HEK293 (cell line): ENCODE data around the gene CCT6B.

Experiments used
- CTCF ChIA-PET: fragments of 350-600 bp; formaldehyde crosslinking; extraction: SDS; loops from one replicate; lab custom pipeline; 2021; ENCODE audit warnings: antibody characterized with exemption; lab: Yijun Ruan, JAX
- POLR2A ChIA-PET: fragments of 300-600 bp; formaldehyde crosslinking; extraction: SDS; loops from one replicate; lab custom pipeline; 2020; ENCODE audit warnings: antibody characterized with exemption, inconsistent platforms; lab: Yijun Ruan, JAX
- H3K27ac ChIP-seq: fragments of 200-500 bp; sonication (Bioruptor generic); 2 replicates; pipeline ENCODE4 v1.5.1; 2014; ENCODE audit warnings: low read depth, low read length, control low read depth, inconsistent platforms; ENCODE audit errors: extremely low read depth
- H3K36me3 ChIP-seq, 2 experiments: fragments of 200-500 bp in 1 of 2; sonication (Bioruptor generic) in 1 of 2; 1 replicate in 1 of 2; 2 replicates in 1 of 2; pipeline ENCODE4 v1.5.1; 2014 to 2017; ENCODE audit warnings: inconsistent platforms in 2 of 2, low read length in 2 of 2; ENCODE audit not compliant: control insufficient read depth in 2 of 2, insufficient read depth in 1 of 2
- H3K4me1 ChIP-seq: fragments of 200-500 bp; sonication (Bioruptor generic); 2 replicates; pipeline ENCODE4 v1.5.1; 2014; ENCODE audit warnings: mild to moderate bottlenecking, low read length, inconsistent platforms; ENCODE audit not compliant: control insufficient read depth, insufficient read depth
- H3K4me3 ChIP-seq: 2 replicates; pipeline ENCODE4 v1.5.1; 2011; ENCODE audit warnings: low read depth, mild to moderate bottlenecking, control low read depth, low read length, moderate library complexity
- H3K9me3 ChIP-seq: fragments of 200-500 bp; sonication (Bioruptor generic); 2 replicates; pipeline ENCODE4 v1.5.1; 2014; ENCODE audit warnings: low read depth, low read length, inconsistent platforms; ENCODE audit not compliant: control insufficient read depth, insufficient read depth
- GFI1B ChIP-seq: fragments of 450-650 bp; formaldehyde crosslinking; IDR thresholded peaks from 2 replicates; pipeline ENCODE4 v1.5.1; 2016; ENCODE audit warnings: missing biosample characterization, missing genetic modification characterization
- GLI4 ChIP-seq: fragments of 450-650 bp; formaldehyde crosslinking; IDR thresholded peaks from 2 replicates; pipeline ENCODE4 v1.5.1; 2016; ENCODE audit warnings: missing biosample characterization, missing genetic modification characterization
- INSM2 ChIP-seq: fragments of 450-650 bp; formaldehyde crosslinking; IDR thresholded peaks from 2 replicates; pipeline ENCODE4 v1.5.1; 2016; ENCODE audit warnings: missing biosample characterization, missing genetic modification characterization
- MYNN ChIP-seq: fragments of 450-650 bp; formaldehyde crosslinking; IDR thresholded peaks from 2 replicates; pipeline ENCODE4 v1.5.1; 2016; ENCODE audit warnings: missing biosample characterization, missing genetic modification characterization, borderline replicate concordance
- MZF1 ChIP-seq: fragments of 450-650 bp; formaldehyde crosslinking; IDR thresholded peaks from 2 replicates; pipeline ENCODE4 v1.5.1; 2017; ENCODE audit warnings: missing biosample characterization, missing genetic modification characterization, borderline replicate concordance
- SALL2 ChIP-seq: fragments of 450-650 bp; formaldehyde crosslinking; IDR thresholded peaks from 2 replicates; pipeline ENCODE4 v1.5.0; 2017; ENCODE audit warnings: missing biosample characterization, mild to moderate bottlenecking, missing genetic modification characterization, borderline replicate concordance
- SP2 ChIP-seq: fragments of 450-650 bp; formaldehyde crosslinking; IDR thresholded peaks from 2 replicates; pipeline ENCODE4 v1.5.1; 2016; ENCODE audit warnings: missing biosample characterization, missing genetic modification characterization
- ZBTB11 ChIP-seq: fragments of 450-650 bp; formaldehyde crosslinking; conservative IDR thresholded peaks from 2 replicates; pipeline ENCODE4 v1.5.1; 2016; ENCODE audit warnings: low read depth, missing biosample characterization, missing genetic modification characterization
- ZBTB7A ChIP-seq: fragments of 450-650 bp; formaldehyde crosslinking; IDR thresholded peaks from 2 replicates; pipeline ENCODE4 v1.5.1; 2016; ENCODE audit warnings: low read depth, missing biosample characterization, missing genetic modification characterization
- ZNF138 ChIP-seq: fragments of 450-650 bp; formaldehyde crosslinking; IDR thresholded peaks from 2 replicates; pipeline ENCODE4 v1.5.1; 2016; ENCODE audit warnings: missing biosample characterization, missing genetic modification characterization, borderline replicate concordance
- ZNF324 ChIP-seq: fragments of 450-650 bp; formaldehyde crosslinking; IDR thresholded peaks from 2 replicates; pipeline ENCODE4 v1.5.1; 2016; ENCODE audit warnings: missing biosample characterization, missing genetic modification characterization
- ZNF37A ChIP-seq: fragments of 450-650 bp; IDR thresholded peaks from 2 replicates; pipeline ENCODE4 v1.5.1; 2018; ENCODE audit warnings: missing biosample characterization, missing genetic modification characterization
- ZNF433 ChIP-seq: fragments of 450-650 bp; formaldehyde crosslinking; IDR thresholded peaks from 2 replicates; pipeline ENCODE4 v1.5.1; 2016; ENCODE audit warnings: missing biosample characterization, missing genetic modification characterization, low read depth
- ZNF488 ChIP-seq: fragments of 450-650 bp; formaldehyde crosslinking; IDR thresholded peaks from 2 replicates; pipeline ENCODE4 v1.5.1; 2016; ENCODE audit warnings: missing biosample characterization, missing genetic modification characterization
- ZNF529 ChIP-seq: fragments of 450-650 bp; formaldehyde crosslinking; IDR thresholded peaks from 2 replicates; pipeline ENCODE4 v1.5.1; 2017; ENCODE audit warnings: missing genetic modification characterization, missing biosample characterization; ENCODE audit not compliant: insufficient replicate concordance
- ZNF549 ChIP-seq: fragments of 450-650 bp; IDR thresholded peaks from 2 replicates; pipeline ENCODE4 v1.5.1; 2018; ENCODE audit warnings: missing biosample characterization, missing genetic modification characterization, mild to moderate bottlenecking, inconsistent platforms, moderate library complexity
- ZNF561 ChIP-seq: fragments of 450-650 bp; IDR thresholded peaks from 2 replicates; pipeline ENCODE4 v1.5.1; 2018; ENCODE audit warnings: missing biosample characterization, missing genetic modification characterization, borderline replicate concordance
- ZSCAN18 ChIP-seq: fragments of 450-650 bp; formaldehyde crosslinking; IDR thresholded peaks from 2 replicates; pipeline ENCODE4 v1.5.1; 2016; ENCODE audit warnings: missing biosample characterization, missing genetic modification characterization
- TF ChIP-seq, protein P1 (sequence below): fragments of 450-650 bp; formaldehyde crosslinking; IDR thresholded peaks from 2 replicates; pipeline ENCODE4 v1.5.1; 2016; ENCODE audit warnings: missing biosample characterization, missing genetic modification characterization
- TF ChIP-seq, protein P2 (sequence below): fragments of 450-650 bp; formaldehyde crosslinking; IDR thresholded peaks from 2 replicates; pipeline ENCODE4 v1.5.0; 2017; ENCODE audit warnings: missing biosample characterization, missing genetic modification characterization, borderline replicate concordance

CCT6B gene

GRCh38 chr17:34917381-34917780 lies 43.9 kb downstream of the CCT6B start (continued):
- no peak for TF ChIP-seq ZBTB11 (tag by site-specific recombination)

- TF ChIP-seq ZBTB7A, result no peak
- TF ChIP-seq, protein P1, sequence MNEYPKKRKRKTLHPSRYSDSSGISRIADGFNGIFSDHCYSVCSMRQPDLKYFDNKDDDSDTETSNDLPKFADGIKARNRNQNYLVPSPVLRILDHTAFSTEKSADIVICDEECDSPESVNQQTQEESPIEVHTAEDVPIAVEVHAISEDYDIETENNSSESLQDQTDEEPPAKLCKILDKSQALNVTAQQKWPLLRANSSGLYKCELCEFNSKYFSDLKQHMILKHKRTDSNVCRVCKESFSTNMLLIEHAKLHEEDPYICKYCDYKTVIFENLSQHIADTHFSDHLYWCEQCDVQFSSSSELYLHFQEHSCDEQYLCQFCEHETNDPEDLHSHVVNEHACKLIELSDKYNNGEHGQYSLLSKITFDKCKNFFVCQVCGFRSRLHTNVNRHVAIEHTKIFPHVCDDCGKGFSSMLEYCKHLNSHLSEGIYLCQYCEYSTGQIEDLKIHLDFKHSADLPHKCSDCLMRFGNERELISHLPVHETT, result no peak
- TF ChIP-seq MZF1, result no peak
- no peak for TF ChIP-seq ZNF488 (tag by site-specific recombination)
- no peak for TF ChIP-seq ZNF37A (tag by site-specific recombination)
- no peak for TF ChIP-seq ZNF138
- no peak for TF ChIP-seq ZNF561
- TF ChIP-seq GFI1B (tag by site-specific recombination), result no peak
- TF ChIP-seq MYNN, result no peak
- TF ChIP-seq ZNF529 (tag by site-specific recombination), result no peak
- no peak for TF ChIP-seq ZNF549 (tag by site-specific recombination)
- no peak for TF ChIP-seq GLI4 (tag by site-specific recombination)
- no peak for TF ChIP-seq SALL2 (tag by site-specific recombination)
- no peak for TF ChIP-seq ZSCAN18 (tag by site-specific recombination)
- no peak for TF ChIP-seq INSM2 (tag by site-specific recombination)
- TF ChIP-seq SP2 (tag by site-specific recombination), result no peak
- no peak for TF ChIP-seq ZNF433 (tag by site-specific recombination)
- TF ChIP-seq ZNF324 (tag by site-specific recombination), result no peak
- TF ChIP-seq, protein P2, sequence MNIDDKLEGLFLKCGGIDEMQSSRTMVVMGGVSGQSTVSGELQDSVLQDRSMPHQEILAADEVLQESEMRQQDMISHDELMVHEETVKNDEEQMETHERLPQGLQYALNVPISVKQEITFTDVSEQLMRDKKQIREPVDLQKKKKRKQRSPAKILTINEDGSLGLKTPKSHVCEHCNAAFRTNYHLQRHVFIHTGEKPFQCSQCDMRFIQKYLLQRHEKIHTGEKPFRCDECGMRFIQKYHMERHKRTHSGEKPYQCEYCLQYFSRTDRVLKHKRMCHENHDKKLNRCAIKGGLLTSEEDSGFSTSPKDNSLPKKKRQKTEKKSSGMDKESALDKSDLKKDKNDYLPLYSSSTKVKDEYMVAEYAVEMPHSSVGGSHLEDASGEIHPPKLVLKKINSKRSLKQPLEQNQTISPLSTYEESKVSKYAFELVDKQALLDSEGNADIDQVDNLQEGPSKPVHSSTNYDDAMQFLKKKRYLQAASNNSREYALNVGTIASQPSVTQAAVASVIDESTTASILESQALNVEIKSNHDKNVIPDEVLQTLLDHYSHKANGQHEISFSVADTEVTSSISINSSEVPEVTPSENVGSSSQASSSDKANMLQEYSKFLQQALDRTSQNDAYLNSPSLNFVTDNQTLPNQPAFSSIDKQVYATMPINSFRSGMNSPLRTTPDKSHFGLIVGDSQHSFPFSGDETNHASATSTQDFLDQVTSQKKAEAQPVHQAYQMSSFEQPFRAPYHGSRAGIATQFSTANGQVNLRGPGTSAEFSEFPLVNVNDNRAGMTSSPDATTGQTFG (tag by site-specific recombination), result no peak
Measured at GRCh38 chr17:34916120-34916519, 45.1 kb downstream of the CCT6B start.

More at GRCh38 chr17:34916120-34916519, 45.1 kb downstream of the CCT6B start:
- no peaks in the 10 kb centered on the region for H3K4me1 ChIP-seq
- H3K36me3 ChIP-seq, result no peaks in the 10 kb centered on the region
- ChIA-PET POLR2A (no interaction called here), CTCF (interaction anchor here (0.7 kb wide), 1 partner anchor 610 kb away, joined by 3 read pairs; no protein-coding TSS in a partner anchor)
- H3K4me3 ChIP-seq, result no peak overlapping the region
- no peaks in the 10 kb centered on the region for H3K9me3 ChIP-seq
- H3K27ac ChIP-seq, result no peak overlapping the region
